NCI-H748 (cell line): ENCODE data around the gene SPAG16.

Experiments
- DNase-seq: peaks from one replicate; lab custom pipeline; 2025; ENCODE audit not compliant: unreplicated experiment; lab: John Stamatoyannopoulos, UW

The SPAG16 gene

DNA sequence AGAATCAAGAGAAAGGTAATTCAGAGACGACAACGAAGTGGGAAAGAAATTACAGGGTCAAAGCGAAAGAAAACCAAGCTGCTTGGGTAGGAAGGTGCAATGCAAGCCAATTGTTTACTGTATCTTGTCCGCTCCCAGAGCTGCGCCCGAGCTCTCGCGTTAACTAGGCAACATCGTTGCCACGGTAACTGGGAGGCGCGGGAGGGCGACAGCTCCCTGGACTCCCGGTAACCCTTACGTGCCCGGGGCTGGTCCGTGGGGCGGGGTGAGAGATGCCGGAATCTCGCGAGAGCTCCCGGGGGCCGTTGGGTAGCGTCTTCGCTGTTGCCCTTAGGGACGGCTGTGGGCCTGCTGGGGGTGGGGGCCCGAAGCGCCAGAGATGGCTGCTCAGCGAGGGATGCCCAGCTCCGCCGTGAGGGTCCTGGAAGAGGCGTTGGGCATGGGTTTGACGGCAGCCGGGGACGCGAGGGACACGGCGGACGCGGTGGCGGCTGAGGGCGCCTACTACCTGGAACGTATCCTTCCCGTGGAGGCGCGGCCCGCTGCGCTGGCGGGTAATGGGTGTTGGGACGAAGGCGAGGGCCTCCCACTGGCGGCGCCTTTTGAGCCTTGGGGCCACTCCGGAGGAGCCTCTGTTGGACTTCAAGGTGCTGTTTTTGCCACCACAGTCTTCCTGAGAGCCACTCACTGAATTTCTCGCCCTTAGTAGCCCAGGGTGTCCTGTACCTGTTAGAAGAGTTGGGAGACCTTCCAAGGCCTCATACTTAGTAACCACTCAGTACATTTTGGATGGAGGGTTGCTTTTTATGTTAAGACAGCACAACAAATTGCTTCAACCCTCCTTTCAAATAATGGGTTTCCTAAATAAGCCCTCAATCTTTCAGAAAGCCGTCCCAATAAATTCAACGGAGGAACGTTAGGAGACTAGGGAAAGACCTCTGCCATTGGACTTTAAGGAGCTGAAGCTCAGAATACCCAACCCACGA, at the start of gene SPAG16:
Gene SPAG16 (plus strand): TSS at position 360 of the 986 bp plus-strand sequence.
- peak; percentile 100 for DNase-seq

DNA sequence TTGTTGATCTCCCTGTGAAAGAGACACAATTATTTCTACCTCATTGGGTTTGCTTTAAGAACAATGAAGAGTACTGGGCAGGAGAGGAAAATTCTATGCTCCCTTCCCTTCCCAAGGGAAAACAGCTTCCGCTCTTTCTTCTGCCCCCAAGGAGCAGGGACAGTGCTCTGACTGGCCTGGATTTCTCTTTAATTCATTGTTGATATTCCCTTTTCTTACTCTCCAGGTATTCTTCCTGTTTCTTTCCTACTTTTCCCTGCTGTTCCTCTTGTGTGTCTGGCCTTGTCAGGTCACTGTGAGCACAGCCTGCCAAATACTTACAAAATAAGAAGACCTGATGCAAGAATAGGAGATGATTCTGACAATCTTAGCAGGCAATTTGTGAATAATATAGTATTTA, 49.6 kb upstream of the SPAG16 start:
- no peak for DNase-seq

DNA sequence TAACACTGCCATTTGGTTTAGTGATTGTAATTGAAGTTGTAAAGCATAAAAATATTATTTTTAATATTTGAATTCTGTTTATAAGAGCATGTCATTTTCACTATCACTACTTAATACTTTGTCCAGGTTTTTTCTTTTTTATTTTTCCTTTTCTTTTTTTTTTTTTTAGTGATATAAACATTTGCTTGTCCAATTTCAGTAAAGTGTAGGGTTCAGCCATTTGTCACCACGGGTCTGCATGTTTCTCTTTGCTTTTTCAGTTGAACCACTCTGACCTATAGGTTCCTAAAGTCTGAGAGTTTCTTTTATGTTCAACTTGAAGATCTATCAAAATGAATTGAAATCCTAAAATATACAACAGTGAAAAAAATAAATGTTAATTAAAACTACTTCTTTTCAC, 48.5 kb upstream of the SPAG16 start:
- DNase-seq, result no peak

DNA sequence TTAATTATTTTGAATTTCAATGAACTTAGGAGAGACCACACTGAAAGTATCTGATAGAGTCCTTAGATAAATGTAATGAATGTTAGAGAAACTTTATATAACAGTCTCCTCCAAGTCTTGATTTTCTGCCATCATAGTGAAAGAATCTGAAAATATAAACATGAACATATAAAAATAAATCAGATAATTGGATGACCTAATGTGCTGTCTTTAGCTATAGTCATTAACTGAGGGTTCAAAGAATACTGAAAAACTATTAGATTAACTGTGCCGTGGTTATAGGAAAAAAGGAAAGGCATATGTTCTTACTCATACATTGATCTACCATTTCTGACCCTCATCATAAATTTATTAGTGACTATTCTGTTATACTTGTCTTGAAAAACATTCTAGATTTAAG, 47.0 kb upstream of the SPAG16 start:
- no peak for DNase-seq

DNA sequence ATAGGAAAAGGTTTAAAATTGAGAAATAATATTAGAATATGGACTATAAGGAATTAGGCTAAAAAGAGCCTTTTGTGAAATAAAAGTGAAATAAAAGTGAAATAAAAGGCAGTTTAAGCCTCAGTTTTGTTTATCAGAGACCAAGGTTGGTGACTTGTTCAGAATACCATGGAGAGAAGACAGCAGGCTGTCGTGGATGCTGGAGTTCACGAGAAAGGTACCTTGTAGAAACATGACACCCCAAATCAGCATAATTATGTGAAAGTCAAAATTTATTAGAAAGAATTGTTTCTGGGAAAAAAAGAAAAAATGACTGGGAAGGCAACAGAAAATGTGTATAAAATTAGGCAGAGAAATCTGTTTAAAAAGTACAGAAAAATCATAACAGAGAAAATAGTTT, 46.5 kb upstream of the SPAG16 start:
- DNase-seq, result no peak

DNA sequence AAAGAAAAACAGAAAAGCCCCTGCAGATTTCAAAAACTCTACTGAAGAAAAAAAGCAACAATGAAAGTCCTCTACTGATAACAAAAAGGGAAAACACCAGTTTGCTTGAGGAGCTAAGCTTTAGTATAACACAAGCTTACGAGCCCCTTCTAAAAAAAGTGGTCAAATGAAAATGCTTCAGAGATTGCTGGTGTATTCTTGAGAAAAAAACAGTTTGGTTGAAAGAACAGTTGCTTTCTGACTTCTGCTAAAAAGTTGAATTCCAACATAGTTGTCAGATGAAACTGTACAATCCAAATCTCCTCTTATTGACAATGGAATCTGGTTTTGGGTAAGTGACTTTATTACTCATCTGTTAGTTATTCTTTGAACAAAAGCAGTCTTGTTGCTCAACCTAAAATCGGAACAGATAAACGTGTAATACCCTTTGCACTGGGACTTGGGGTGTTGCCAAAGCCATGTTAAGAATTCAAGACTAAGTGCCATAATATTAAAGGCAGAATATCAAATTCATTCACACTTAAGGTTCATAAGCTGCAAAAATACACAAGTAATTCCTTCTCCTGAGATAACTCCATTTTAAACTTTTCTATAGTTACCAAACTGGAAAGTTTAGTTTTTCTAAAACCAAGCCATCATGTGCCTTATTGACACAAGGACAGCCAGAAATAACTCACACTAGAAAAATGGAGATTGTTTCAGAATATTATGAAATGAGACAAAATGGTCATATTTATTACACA, 45.3 kb upstream of the SPAG16 start:
- DNase-seq, result no peak

DNA sequence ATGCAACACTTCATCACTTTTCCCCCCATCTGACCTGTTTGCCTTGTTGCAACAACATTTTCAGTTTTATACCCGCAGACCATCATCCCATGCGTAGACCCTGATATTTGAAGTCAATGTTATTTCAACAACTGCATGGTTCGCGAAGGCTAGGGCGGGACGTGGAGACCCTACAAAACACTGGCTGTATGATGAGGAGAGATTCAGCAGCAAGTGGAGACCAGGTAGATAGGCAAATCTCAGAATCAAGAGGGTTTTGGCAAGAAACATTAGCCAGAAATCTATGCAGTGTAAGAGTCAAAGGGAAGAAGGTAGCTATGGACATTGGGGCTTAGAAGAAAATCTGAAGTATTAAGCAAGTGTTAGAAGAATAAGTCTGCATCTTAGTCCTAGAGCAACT, 42.4 kb upstream of the SPAG16 start:
- DNase-seq, result no peak

DNA sequence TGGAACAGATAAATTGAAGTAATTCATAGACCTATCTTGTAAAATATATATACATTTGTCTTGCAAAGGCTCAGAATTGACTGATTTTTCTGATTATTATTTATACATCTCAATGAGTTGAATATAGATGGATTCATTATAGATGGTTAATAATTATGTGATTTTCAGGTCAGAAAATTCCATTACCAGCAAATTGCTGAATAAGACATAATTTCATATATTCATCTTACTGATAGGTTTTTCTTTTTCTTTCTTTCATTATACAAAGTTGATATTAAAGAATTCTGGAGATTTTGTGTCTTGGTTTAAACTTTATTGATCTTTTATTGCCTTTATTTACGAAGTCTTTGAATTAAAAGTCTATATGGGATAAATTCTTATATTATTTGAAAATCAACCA, 41.6 kb upstream of the SPAG16 start:
- DNase-seq, result no peak

DNA sequence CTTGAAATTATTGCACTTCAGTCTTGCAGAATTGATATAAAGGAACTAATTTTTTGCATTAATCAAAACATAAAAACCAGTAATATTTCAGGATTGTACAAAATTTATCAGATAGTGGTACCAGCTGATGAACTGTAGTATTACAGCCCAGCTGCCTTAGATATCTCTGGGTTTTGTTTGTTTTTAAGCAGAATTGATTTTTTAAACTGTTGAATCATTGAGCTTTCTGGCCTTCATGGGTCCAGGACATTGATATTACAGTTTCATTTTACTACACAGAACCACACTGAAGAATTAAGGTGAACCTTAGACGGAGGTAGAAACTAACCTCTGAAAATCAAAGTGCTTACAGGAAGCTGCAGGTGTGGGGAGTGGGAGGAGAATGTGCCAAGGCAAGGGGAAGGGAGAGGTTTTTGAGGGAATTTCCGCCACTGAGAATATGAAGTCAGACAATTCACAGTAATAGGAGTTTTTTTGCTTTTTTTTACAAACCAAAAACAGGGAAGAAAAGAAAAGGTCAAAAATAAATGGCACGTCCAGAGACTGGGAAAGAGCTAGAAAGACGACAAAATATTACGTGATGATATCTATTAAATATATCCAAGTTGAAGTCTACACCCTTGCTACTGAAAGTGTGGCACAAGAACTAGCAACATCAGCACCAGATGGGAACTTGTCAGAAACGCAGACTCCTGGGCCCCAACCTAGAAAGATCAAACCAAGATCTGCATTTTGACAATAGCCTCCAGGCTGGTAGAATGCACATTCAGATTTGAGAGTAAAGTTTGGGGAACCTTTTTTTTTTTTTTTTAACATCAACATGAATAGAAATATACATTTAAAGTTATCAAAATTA, 40.8 kb upstream of the SPAG16 start:
- DNase-seq, result no peak

DNA sequence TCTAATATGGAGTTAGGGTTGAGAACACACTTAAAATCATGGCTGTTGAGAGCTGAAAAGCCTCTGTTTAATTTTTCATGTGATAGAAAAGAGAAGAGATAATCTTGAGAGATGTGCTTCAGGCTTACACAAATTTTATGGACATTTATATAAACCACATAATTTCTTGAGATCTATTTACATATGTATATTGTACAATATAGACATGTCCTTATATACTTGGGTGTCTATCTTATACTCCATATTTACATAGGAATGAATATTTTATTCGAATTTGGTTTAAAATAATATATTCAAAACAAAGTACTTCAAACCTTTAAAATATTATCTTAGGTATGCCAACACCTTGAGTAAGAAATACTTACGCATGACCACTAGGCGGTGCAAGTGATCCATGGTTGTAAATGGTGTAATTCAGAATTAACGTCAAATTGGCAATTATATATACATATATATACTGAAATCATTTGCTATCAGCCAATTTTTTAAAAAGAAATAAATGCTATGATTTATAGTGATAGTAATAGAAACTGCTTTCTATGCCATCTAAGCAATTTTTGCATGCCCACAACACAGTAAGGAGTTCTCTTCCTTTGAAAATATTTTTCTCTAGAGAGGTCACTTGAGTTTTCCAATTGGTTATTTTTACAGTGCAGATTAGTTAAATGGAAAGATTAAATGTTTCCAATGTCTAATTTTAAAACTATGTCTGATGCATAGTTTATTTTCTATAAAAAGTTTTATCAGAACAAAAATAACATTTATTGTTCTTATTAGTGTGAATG, 37.6 kb upstream of the SPAG16 start:
- peak; percentile 66 for DNase-seq

DNA sequence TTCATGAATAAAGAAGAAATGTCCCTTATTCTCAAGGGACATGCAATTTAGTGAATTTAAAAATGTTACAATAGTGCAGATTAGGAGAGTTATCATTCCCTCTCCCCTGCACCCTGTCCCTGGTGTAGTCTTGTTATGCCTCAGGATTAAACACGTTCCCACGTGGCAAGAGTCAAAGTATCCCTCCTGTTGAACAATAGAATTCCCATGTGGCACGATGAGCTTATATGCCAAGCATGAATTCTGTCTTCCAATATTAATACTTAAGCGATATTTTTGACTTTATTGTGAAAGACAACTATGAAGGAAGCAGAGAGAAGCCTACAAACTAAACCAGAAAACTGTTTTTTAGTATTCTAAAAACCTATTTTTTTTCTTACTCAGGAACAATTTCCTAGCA, 36.7 kb upstream of the SPAG16 start:
- DNase-seq, result no peak

DNA sequence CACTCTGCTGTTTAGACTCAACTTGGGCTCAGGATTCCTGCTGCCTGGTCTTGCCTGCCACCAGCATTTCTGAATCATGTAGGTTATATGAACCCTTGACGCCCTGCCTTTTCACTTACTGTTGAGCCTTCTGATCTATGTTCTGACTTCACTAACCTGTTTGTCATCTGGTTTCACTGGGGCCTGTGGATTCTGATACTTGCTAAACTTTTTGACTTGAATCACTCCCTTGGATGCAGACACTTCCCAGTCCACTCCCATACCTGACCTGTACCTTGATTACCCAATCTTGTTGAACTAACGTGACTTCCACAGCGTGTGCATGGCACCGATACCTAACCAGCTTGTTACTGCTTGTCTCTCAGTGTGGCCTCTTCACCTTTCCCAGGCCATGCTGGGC, 35.6 kb upstream of the SPAG16 start:
- DNase-seq, result no peak

DNA sequence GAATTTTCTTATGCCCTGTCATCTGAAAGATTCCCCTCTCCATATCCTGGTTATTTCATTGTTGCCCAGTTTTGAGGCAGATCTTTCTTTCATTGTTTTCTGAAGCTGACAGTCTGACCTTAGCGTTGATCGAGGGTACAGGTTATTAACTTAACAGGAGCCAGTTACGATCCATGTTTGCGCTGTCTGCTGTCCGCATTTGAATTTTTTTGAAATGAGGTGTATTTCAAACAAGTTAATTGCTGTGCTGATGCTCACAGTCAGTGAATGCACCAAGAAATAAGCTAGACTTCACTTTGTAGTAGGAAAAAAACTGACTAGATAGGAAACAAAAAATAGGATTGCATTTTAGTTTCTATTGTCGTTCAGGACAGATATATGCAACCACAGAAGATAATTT, 34.8 kb upstream of the SPAG16 start:
- DNase-seq, result no peak

DNA sequence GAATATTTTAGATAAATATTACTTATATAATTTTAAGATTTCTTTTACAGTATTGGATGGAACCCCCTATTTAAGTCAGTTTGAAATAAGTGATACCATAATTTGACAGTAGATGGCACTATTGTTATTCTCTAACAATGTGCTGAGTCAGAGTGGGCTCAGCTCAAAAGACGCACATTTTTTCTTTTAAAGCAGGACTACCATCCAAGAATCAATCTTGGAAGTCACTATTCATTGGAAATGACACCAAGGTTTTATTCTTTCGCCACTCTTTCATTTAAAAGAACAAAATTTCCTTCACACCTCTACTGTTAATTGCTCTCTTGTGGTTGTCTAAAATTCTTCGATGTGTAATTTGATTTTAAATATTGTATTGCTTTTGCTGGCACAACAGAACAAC, 32.6 kb upstream of the SPAG16 start:
- peak; percentile 88 for DNase-seq

DNA sequence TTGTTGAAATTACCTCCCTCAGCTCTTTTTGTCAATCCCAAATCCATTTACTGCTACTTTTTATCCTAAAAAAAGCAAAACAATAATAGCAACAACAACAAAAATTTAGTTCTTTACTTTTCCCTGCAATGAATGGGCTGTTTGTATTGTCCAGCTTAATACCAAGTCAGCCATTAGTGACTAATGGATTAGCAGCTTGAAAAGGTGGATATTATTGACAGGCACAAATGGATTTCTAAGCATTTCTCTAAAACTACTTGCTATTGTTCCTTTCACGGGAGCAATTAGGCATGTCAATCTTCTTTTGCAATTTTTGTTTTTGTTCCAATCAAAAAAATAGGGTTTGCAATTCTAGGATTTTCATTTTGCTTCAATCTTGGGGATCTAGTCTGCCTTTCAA, 32.1 kb upstream of the SPAG16 start:
- DNase-seq, result peak; percentile 58

DNA sequence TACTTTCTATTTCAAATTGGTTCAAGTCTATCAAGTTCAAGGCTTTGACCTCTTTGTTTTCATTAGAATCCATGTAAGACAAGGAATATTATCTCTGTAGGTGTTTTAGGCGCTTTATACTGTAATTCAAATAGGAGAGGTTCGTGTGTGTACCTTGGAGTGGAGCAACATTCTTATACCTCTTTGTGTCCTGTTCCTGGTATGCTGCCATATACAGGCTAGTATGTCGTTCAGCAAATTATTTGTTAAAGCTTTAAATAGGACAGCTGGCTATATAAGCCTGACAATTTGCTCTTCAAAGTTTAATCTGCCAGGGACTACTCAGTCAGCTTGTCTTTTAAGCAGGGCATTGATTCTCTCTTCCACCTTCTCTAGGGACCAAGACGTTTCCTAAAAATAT, 31.1 kb upstream of the SPAG16 start:
- DNase-seq, result peak; percentile 78

DNA sequence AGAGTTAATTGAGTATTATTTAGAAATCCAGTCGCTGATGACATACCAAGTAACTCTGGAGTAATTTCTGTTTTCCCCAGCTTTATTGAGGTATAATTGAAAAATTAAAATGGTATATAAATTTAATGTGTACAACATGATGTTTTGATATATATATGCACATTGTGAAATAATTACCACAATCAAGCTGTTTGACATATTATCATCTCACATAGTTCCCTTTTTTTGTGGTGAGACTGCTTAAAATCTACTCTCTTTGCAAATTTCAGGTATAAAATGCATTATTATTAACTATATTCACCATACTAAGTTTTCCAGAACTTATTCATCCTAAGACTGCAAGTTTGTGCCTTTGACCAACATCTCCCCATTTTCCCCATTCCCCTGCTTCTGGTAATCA, 25.0 kb upstream of the SPAG16 start:
- no peak for DNase-seq

DNA sequence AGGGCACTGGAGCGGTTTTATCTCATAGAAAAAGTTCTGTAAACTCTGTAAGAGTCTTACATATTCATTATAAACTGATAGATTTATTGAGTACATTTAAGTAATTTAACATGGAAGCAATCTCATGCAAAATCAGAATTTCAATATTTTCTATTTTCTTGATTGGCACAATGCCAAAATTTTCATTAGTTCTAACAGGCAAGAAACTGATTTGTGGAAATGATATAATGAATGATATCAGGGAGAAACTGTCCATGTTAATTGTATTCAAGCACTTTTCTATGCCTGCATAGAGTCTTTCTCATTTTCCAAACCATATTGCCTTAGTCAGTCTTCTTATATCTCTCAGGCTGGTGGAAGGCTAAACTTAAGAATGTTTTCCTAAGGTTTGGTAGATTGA, 23.0 kb upstream of the SPAG16 start:
- no peak for DNase-seq

DNA sequence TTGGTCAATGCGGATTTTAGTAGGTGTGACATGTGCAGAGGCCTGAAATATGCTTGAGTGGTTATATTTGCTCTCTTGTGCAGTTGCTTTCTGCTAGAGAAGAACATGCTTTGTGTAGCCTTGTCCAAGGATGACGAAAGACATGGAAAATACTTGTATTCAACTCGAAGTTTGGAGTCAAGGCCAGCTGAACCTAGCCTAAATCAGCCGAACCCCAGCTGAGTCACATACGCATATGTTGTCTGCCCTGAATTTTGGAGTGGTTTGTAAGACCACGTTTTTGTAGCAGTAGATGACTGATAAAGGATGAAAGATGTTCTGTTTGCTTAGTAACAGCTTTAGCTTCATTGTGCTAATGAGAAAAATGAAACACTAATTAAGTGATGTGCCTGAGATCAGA, 22.5 kb upstream of the SPAG16 start:
- DNase-seq, result peak; percentile 93

DNA sequence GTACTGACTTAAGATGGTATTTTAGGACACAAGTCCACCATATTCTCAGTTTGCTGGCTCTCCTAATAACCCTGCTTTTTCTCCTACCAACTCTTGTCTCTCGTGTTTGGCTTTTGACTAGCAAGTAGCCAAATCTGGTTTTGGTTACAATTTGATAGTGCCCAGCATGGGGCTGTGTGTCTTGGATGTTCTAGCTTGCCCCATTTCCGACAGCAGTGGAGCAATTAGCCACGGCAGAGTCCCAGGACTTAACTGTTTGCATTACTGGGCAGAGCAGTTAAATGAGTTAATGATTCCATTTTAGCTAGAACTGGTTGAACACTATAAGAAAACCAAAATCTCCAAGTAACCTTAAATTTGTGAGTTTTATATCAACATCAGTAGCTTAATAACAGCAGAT, 18.6 kb upstream of the SPAG16 start:
- DNase-seq, result no peak

DNA sequence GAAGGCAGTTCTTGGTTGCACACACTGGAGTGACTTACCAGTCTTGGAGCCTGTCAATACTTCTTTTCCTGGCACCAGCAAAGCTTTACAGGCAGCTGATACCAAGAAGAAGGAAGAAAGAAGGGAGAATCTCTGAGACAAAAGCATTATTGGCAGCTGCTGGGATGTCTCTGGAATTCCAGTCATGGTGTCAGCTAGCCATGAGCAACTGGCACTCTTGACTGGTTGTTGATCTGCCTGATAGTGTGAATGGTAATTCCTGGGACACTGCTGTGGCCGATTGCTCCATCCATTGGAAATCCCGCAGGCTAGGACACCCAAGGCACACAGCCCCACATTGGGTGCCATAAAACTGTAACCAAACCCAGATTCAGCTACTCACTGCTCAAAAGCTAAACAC, 17.8 kb upstream of the SPAG16 start:
- no peak for DNase-seq
